GM13976 (cell line): Measurements from ENCODE around the gene CENPL.

Experiments
- DNase-seq: peaks from one replicate; pipeline ENCODE4 v3.0.0; 2012; ENCODE audit warnings: low spot score
- CTCF ChIP-seq: IDR thresholded peaks from 2 replicates; pipeline ENCODE4 v1.5.1; 2012; ENCODE audit warnings: borderline replicate concordance, mild to moderate bottlenecking; ENCODE audit not compliant: insufficient read depth; ENCODE audit errors: extremely low read depth, missing control alignments, control extremely low read depth
- in situ Hi-C: fragments of 300-500 bp; cut with MboI; formaldehyde crosslinking; loops from one replicate; pipeline ENCODE4 v1.12.0; 2022; ENCODE audit warnings: low sequenced_read_pairs, mixed read lengths, inconsistent platforms; ENCODE audit not compliant: unreplicated experiment

CENPL gene

GRCh38 chr1:173867753-173868265 lies 43.1 kb upstream of the CENPL start, which contains the start of gene GAS5:
Gene GAS5 (minus strand): TSS chr1:173867989.
- TF ChIP-seq CTCF = no peak
- DNase-seq = peak; percentile 94
- in situ Hi-C loops = no loop called here

- no peak for DNase-seq
- in situ Hi-C loops = no loop called here
- TF ChIP-seq CTCF = no peak
Measured at GRCh38 chr1:173867141-173867752, 42.6 kb upstream of the CENPL start.

- no peak for TF ChIP-seq CTCF
- DNase-seq = no peak
- in situ Hi-C loops = no loop called here
Measured at GRCh38 chr1:173866413-173867115, 41.9 kb upstream of the CENPL start.

GRCh38 chr1:173865468-173866164 lies 40.9 kb upstream of the CENPL start:
- DNase-seq = no peak
- in situ Hi-C loops = no loop called here
- TF ChIP-seq CTCF = no peak

- in situ Hi-C loops = no loop called here
- no peak for DNase-seq
- no peak for TF ChIP-seq CTCF
Measured at GRCh38 chr1:173864179-173864867, 39.6 kb upstream of the CENPL start.

GRCh38 chr1:173863224-173864161 lies 38.8 kb upstream of the CENPL start:
- in situ Hi-C loops = no loop called here
- DNase-seq = no peak
- TF ChIP-seq CTCF = no peak
